ENCODE measurements around the gene NAA60. TPM values are rescaled to one million over a fixed set of nuclear protein-coding genes. Genes with fewer than 3 reads are reported as not detected.

NAA60 gene
- total and polyA plus RNA-seq, 2 of the 13 experiments (the other 11 are each of a cell fraction or from before 2014, with no cell fraction given) = 14.7 to 32.0 TPM

GRCh38 chr16:3400779-3401688 is 42.4 kb upstream of the NAA60 start, which contains the start of the genes ZNF174 and ZSCAN32 (continued):
- TF ChIP-seq GPBP1L1 (CRISPR knock-in tag; IDR thresholded peaks at IDR 0.05) (no peak), SIN3A (IDR thresholded peaks at IDR 0.05; ENCODE audit: borderline replicate concordance, low read depth, low read length) (peak; percentile 82; the same call in 1 of the 2 replicates), ATRX (CRISPR knock-in tag; IDR thresholded peaks at IDR 0.05; ENCODE audit: borderline replicate concordance) (no peak), GRHL1 (CRISPR knock-in tag; conservative IDR thresholded peaks at IDR 0.05) (no peak), ZKSCAN1 (IDR thresholded peaks at IDR 0.05; ENCODE audit: low read length) (no peak), THAP7 (CRISPR knock-in tag; IDR thresholded peaks at IDR 0.05) (no peak; the same call in 1 of the 2 replicates), STAG1 (CRISPR knock-in tag; IDR thresholded peaks at IDR 0.05) (peak; percentile 9; the same call in 1 of the 2 replicates), YEATS4 (CRISPR knock-in tag; IDR thresholded peaks at IDR 0.05; ENCODE audit: borderline replicate concordance) (peak; percentile 74; the same call in 1 of the 2 replicates), ISX (CRISPR knock-in tag; conservative IDR thresholded peaks at IDR 0.05) (no peak; the same call in 1 of the 2 replicates), HNF4A (CRISPR knock-in tag; IDR thresholded peaks at IDR 0.05) (peak; percentile 75), SRSF9 (IDR thresholded peaks at IDR 0.05; ENCODE audit: borderline replicate concordance, insufficient read depth, low read depth, low read length, poor library complexity, severe bottlenecking) (no peak), KDM3A (CRISPR knock-in tag; IDR thresholded peaks at IDR 0.05; ENCODE audit: low read depth) (peak; percentile 80), GATA4 (IDR thresholded peaks at IDR 0.05; ENCODE audit: borderline replicate concordance, low read depth) (0 out of 2 replicates have a peak, but pooled peaks have one; percentile 56), ETS1 (CRISPR knock-in tag; IDR thresholded peaks at IDR 0.05) (no peak), BCL6 (CRISPR knock-in tag; IDR thresholded peaks at IDR 0.05) (0 out of 2 replicates have a peak, but pooled peaks have one; percentile 9), PATZ1 (CRISPR knock-in tag; IDR thresholded peaks at IDR 0.05) (no peak), CHD2 (IDR thresholded peaks at IDR 0.05; ENCODE audit: low read depth, low read length) (peak; percentile 71), ZSCAN20 (CRISPR knock-in tag; IDR thresholded peaks at IDR 0.05; ENCODE audit: borderline replicate concordance) (peak; percentile 9; the same call in 1 of the 2 replicates), CHD4 (IDR thresholded peaks at IDR 0.05; ENCODE audit: borderline replicate concordance, low read length) (no peak), DMAP1 (CRISPR knock-in tag; IDR thresholded peaks at IDR 0.05) (peak; percentile 63; the same call in 1 of the 2 replicates)
